Epithelial cell of proximal tubule (primary cell): ENCODE measurements around the gene GLI3. TPM values are rescaled to one million over a fixed set of nuclear protein-coding genes. Genes with fewer than 3 reads are reported as not detected.
A peak's percentile ranks its signal among the peaks of the same experiment; 100 is the strongest.

Experiments used
- DNase-seq: peaks from one replicate; pipeline ENCODE4 v3.0.0-alpha.2; 2011; ENCODE audit warnings: low read depth
- H3K4me3 ChIP-seq: 2 replicates; pipeline ENCODE4 v1.5.1; 2011; ENCODE audit warnings: low read depth, mild to moderate bottlenecking, low read length
- CTCF ChIP-seq: conservative IDR thresholded peaks from 2 replicates; pipeline ENCODE4 v1.5.1; 2012; ENCODE audit warnings: low read depth, mild to moderate bottlenecking, low read length
- total RNA-seq: library from RNA; depleted of rRNA; stranded (reverse); fragments of >200 nt; gene quantifications from 2 replicates; pipeline ENCODE4 v1.2.3, GENCODE V29; 2015

GLI3 gene
- total RNA-seq, 1 donor from 2014 or later, result 2.6 TPM

- no peak for DNase-seq
- H3K4me3 ChIP-seq, result peak overlapping the region; percentile 89
- no peak for TF ChIP-seq CTCF
Observed at GRCh38 chr7:42237811-42238541, 967 bp upstream of the GLI3 start.

- peak overlapping the region; percentile 89 for H3K4me3 ChIP-seq
- no peak for TF ChIP-seq CTCF
- no peak for DNase-seq
Observed at GRCh38 chr7:42236266-42236975, 588 bp downstream of the GLI3 start.

- DNase-seq, result no peak
- H3K4me3 ChIP-seq, result peak overlapping the region; percentile 89
- no peak for TF ChIP-seq CTCF
Observed at GRCh38 chr7:42235741-42236161, 1.3 kb downstream of the GLI3 start.

GRCh38 chr7:42234736-42235135, 2.3 kb downstream of the GLI3 start:
- no peak for TF ChIP-seq CTCF
- no peak for DNase-seq
- H3K4me3 ChIP-seq, result no peak overlapping the region

- no peak for DNase-seq
- no peak overlapping the region for H3K4me3 ChIP-seq
- no peak for TF ChIP-seq CTCF
Observed at GRCh38 chr7:42233695-42234331, 3.2 kb downstream of the GLI3 start.

GRCh38 chr7:42233171-42233570, 3.8 kb downstream of the GLI3 start:
- no peak overlapping the region for H3K4me3 ChIP-seq
- no peak for TF ChIP-seq CTCF
- no peak for DNase-seq
